Stimulated activated CD4-positive, alpha-beta T cell treated with anti-CD3 and anti-CD28 coated beads, Interleukin-4, amount 100 ng/mL, for 4 hours (primary cell): ENCODE data around the gene UBXN2A.

Experiments used
- DNase-seq, 2 experiments: peaks; one replicate each; pipeline ENCODE4 v3.0.0-alpha.2; 2020

UBXN2A gene, protein sequence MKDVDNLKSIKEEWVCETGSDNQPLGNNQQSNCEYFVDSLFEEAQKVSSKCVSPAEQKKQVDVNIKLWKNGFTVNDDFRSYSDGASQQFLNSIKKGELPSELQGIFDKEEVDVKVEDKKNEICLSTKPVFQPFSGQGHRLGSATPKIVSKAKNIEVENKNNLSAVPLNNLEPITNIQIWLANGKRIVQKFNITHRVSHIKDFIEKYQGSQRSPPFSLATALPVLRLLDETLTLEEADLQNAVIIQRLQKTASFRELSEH

GRCh38 chr2:23939987-23940717, at the start of gene UBXN2A:
UBXN2A (plus strand) TSS chr2:23940463; CDS start chr2:23958315, 17,852 bp downstream.
- peak; percentile 69 to 73 for DNase-seq

DNA sequence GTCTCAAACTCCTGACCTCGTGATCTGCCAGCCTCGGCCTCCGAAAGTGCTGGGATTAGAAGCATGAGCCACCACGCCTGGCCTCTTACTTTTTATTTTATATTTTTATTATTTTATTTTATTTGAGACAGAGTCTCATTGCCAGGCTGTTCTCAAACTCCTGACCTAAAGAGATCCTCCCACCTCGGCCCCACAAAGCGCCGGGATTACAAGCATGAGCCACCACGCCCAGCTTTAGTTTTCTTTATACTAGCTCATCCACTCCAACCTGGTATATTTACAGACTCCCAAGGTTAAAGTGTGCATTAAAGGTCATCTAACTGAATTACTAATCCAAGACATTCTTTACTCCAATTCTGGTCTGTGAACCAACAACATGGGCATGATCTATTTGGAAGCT, 40.1 kb upstream of the UBXN2A start:
- DNase-seq = no peak

DNA sequence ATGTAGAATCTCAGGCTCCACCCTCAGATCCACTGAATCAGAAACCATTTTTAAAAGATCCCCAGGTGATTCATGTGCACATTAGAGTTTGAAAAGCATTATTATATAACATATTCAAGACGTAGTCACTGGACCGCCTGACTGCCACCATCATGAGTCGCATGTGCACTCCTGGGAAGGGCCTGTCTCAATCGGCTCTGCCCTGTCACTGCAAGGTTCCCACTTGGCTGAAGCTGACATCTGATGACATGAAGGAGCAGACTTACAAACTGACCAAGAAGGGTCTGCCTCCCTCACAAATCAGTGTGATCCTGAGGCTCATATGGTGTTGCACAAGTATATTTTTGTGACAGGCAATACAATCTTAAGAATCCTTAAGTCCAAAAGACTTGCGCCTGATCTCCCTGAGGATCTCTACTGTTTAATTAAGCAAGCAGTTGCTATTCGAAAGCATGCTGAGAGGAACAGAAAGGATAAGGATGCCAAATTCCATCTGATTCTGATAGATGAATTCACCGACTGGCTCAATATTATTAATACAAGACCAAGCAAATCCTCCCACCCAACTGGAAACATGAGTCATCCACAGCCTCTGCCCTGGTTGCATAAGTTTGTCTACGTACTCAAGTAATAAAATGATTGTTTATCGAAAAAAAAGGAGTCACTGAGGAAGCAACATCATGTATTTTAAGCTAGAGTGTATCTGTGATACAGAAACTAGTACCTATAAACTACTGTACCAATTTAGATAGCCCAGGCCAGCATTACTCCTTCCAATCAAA, 39.5 kb upstream of the UBXN2A start:
- no peak for DNase-seq

GRCh38 chr2:23901966-23902846, 38.1 kb upstream of the UBXN2A start:
- no peak for DNase-seq

- DNase-seq = no peak
Observed at GRCh38 chr2:23903034-23903433, 37.2 kb upstream of the UBXN2A start.

GRCh38 chr2:23904215-23904614, 36.0 kb upstream of the UBXN2A start:
- no peak for DNase-seq

- DNase-seq = no peak
Observed at GRCh38 chr2:23904692-23905091, 35.6 kb upstream of the UBXN2A start.

DNA sequence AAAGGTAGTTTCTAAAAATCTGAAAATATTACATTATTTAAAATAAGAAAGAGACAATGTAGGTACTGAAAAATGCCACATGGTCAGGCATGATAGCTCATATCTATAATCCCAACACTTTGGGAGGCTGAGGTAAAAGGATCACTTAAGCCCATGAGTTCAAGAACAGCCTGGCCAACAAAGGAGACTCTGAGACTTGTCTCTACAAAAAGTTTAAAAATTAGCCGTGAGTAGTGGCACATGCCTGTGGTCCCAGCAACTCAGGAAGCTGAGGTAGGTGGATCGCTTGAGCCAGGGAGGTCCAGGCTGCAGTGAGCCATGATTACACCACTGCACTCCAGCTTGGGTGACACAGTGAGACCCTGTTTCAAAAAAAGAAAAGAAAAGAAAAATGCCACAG, 35.1 kb upstream of the UBXN2A start:
- DNase-seq = no peak

- DNase-seq = no peak
Observed at GRCh38 chr2:23912054-23912453, 28.2 kb upstream of the UBXN2A start.

- DNase-seq = no peak
Observed at GRCh38 chr2:23915327-23915726, 24.9 kb upstream of the UBXN2A start.

DNA sequence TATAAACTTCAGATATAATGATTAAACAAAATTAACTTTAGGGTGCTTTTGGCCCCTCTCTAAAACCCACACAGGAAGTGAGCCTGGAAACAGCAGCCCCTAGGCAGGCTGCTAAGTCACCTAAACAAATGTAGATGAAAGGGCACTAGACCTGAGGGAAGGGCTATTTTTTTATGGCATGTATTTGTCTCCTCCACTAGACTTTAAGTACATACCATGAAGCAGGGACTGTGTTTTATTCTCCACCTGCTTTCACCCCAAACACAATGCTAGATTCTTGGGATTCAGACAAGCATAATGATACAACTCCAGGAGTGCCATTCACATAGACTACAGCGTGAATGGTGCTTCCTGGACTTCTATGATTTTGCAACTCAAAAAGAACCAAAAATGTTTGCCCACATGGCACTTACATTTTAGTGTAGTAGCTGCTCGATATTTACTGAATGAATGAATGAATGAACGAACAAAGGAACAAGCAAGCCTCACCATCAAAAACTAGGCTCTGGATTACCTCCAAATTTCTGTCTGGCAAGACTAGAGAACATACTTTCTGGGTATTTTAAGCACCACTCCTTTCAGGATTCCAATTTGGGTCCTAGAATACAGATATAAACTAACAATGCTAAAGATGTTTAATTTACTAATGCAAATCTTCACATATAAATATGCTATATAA, 23.4 kb upstream of the UBXN2A start:
- no peak for DNase-seq

DNA sequence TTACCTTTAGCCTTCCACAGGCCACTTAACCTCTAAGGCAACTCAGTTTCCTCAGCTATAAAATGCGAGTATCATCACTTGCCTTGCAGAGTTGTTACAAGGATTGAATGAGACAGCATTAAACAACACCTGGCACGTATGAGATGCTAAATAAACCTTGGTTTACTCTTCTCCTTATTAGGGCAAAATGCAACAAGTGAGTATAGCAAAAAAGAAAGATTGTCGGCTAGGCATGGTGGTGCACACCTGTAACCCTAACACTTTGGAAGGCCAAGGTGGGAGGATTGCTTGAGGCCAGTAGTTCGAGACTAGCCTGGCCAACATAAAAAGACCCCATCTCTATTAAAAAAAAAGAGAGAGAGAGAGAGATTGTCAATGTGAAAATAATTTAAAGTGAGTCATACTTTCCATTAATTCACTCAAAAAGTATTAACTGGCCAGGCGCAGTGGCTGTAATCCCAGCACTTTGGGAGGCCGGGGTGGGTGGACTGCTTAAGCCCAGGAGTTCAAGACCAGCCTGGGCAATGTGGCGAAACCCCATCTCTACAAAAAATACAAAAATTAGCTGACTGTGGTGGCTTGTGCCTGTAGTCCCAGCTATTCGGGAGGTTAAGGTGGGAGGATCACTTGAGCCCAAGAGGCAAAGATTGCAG, 21.3 kb upstream of the UBXN2A start:
- DNase-seq = no peak

- DNase-seq = no peak
Observed at GRCh38 chr2:23924589-23925359, 15.5 kb upstream of the UBXN2A start.

GRCh38 chr2:23925702-23926289, 14.5 kb upstream of the UBXN2A start:
- peak; percentile 22 to 47 for DNase-seq

DNA sequence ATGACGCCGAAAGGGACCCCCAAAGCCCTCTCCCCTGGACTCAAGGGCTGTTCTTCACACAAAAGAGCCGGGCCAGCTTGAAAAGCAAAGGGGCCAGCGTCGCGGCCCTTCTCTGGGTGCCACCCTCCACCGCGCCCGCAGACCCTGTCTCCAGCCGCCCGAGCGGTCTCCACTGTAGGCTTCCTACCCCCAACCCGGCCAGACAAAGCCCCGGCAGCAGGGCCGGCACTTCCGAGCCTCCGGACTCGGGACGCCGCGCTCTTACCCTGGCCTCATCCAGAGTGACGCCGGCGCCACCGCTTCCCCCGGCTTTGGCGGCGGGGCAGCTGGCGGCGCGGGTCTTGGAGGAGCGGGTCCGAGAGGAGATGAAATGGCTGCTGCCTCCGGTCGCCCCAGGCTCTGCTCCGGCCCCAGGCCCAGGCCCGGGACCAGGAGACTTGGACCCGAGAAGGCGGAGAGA, 13.9 kb upstream of the UBXN2A start:
- peak in 1 of 2 experiments; percentile 27 for DNase-seq

DNA sequence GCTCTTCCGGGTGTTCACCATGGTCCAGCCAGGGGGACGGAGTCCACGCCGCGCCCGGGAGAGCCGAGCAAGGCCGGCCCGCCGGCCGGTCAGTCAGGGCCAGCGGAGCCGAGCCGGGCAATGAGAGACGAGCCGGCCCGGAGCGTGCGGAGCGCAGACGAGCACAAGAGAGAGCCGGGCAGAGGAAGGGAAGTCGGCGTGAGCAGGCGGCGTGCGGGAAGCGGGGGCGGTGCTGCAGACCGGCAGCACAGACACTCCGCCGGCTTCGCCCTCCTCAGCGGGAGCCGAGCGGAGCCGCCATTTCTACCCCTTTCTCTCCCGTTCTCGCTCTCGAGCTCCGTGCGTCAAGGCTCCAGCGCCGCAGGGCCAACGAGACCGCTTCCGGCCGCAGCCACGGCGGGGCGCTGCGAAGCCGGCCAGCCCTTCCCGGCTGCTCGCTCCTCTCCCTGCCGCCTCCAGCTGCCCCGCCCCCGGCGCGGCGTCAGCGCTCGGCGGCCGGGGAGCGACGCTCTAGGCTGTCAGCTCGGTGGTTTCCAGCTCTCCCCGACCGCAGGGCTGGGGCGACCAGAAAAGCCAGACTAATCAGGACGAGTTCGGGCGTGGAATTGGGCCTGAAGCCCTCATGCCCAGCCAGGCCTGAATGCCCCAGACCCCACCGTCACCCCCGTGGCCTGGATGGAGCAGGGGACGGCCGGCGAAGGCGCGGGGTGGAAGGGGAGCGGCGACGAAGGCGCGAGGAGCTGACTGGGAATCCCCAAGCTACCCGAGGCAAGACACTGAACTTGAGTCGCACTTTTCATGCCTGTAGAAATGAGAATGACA, 13.3 kb upstream of the UBXN2A start, which contains the start of gene ATAD2B:
ATAD2B (minus strand) TSS at position 374 of the 822 bp plus-strand sequence; CDS start at position 21, 353 bp downstream.
- peak; percentile 93 for DNase-seq

DNA sequence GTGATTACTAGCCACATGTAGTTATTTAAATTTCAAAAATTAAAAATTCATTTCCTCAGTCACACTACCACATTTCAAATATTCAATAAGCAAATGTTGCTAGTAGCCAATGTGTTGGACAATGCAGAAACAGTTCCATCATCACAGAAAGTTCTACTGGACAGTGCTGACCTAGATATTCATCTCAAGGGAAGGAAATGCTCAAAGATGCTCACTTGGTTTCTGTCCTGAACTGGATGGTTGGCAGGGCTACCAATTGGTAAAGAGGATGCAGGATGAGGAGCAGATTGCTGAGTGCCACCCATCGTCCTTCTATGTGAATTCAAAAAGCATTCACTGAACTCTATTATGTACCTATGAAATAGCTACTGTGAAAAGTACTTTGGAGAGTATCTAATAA, 6.0 kb upstream of the UBXN2A start:
- no peak for DNase-seq

GRCh38 chr2:23940718-23941620, 706 bp downstream of the UBXN2A start:
- peak; percentile 35 to 40 for DNase-seq
